Measurements from ENCODE around the gene NEK8. TPM values are rescaled to one million over a fixed set of nuclear protein-coding genes. Genes with fewer than 3 reads are reported as not detected.

NEK8 gene
- total and polyA plus RNA-seq, 2 of the 8 experiments (the other 6 are each of a cell fraction or from before 2014, with no cell fraction given) = 14.9 to 23.3 TPM

- H2BK12ac ChIP-seq (ENCODE audit: low read depth, low read length) = 0 out of 2 replicates have a peak overlapping the region, but pooled peaks have one; percentile 12
- peaks cover 6 to 16% of the 10 kb centered on the region in 2 experiments for H4K20me1 ChIP-seq (replicated peaks in 1 of 2; ENCODE audit: control insufficient read depth in 1 of 2, insufficient read depth in 2 of 2, low read length in 2 of 2)
- H3K79me2 ChIP-seq (ENCODE audit: control insufficient read depth in 1 of 2, insufficient read depth in 2 of 2, low read length in 2 of 2) = peaks cover 0 to 31% of the 10 kb centered on the region in 2 experiments; a peak in 2 of 4 replicates
- H3K9ac ChIP-seq (replicated peaks in 1 of 4; ENCODE audit: extremely low read depth in 1 of 4, low read depth in 3 of 4, low read length in 3 of 4) = peak overlapping the region; percentile 79 to 93 (median 90)
- H2AFZ ChIP-seq (ENCODE audit: low read length) = no peak overlapping the region
- peak overlapping the region; percentile 92 for H3K56ac ChIP-seq (replicated peaks; ENCODE audit: insufficient read length, low read depth, low read length)
- peak overlapping the region; percentile 99 for H4K91ac ChIP-seq (replicated peaks; ENCODE audit: insufficient read length, low read length)
- ChIA-PET CTCF (ENCODE audit: partially characterized antibody) (interaction anchor here (0.9 to 16.9 kb wide), 25 partner anchors 9 to 228 kb away, joined by 3 to 316 read pairs (median 9); partner anchors contain the start of genes DHRS13, FLOT2 and TRAF4), POLR2A (ENCODE audit: partially characterized antibody) (interaction anchor here (0.7 to 17.6 kb wide), 38 partner anchors 9 to 344 kb away, joined by 3 to 813 read pairs (median 4); partner anchors contain the start of genes ALDOC, BLTP2, DHRS13 and FAM222B)
- peak overlapping the region; percentile 72; the same call in 1 of the 2 replicates for H2BK15ac ChIP-seq (ENCODE audit: low read length)
- no peak for FAIRE-seq
- H3K23ac ChIP-seq (ENCODE audit: insufficient read length) = no peak overlapping the region
- H3K14ac ChIP-seq (ENCODE audit: insufficient read length) = peak overlapping the region; percentile 68
- H4K8ac ChIP-seq (ENCODE audit: extremely low read depth, insufficient read depth, low read length) = peak overlapping the region; percentile 84
- H3K4me1 ChIP-seq (replicated peaks in 1 of 4; ENCODE audit: control insufficient read depth in 3 of 4, insufficient read depth in 4 of 4, low read length in 3 of 4) = peaks cover 0 to 15% (median 6%) of the 10 kb centered on the region in 4 experiments; a peak in 6 of 7 replicates
- H2BK5ac ChIP-seq (ENCODE audit: low read depth, low read length) = peak overlapping the region; percentile 93
- peak overlapping the region; percentile 57 to 81 (median 72) for H3K4me3 ChIP-seq (ENCODE audit: extremely low read depth in 1 of 4, insufficient read depth in 2 of 4, low read depth in 3 of 4, low read length in 4 of 4)
- peak overlapping the region; percentile 93 for H4K5ac ChIP-seq (ENCODE audit: insufficient read length, low read depth, low read length)
- H2BK20ac ChIP-seq (ENCODE audit: low read length) = no peak overlapping the region
- peaks cover 19 to 44% (median 36%) of the 10 kb centered on the region in 4 experiments for H3K36me3 ChIP-seq (ENCODE audit: control insufficient read depth in 2 of 4, insufficient read depth in 4 of 4, low read length in 3 of 4)
- no peaks in the 10 kb centered on the region; the same call in 1 of the 2 replicates for H3K79me1 ChIP-seq (ENCODE audit: low read depth, low read length)
- H3K27ac ChIP-seq (ENCODE audit: low read depth, low read length) = peak overlapping the region; percentile 89
- peak overlapping the region; percentile 84 for H2BK120ac ChIP-seq (replicated peaks; ENCODE audit: low read depth, low read length)
- WGBS, 2 experiments (ENCODE audit: extremely low coverage in 1 of 2, insufficient coverage in 1 of 2, insufficient read length in 1 of 2, insufficient replicate concordance in 2 of 2, low coverage in 1 of 2, low lambda C conversion rate in 2 of 2, missing lambda C conversion rate in 1 of 2) = 3% methylated on average over 31 of the region's 45 CpGs; no CpG with 5 or more reads in 1 of the 2 experiments
- no peaks in the 10 kb centered on the region for H3K27me3 ChIP-seq (replicated peaks in 1 of 4; ENCODE audit: control insufficient read depth in 3 of 4, extremely low read depth in 1 of 4, insufficient read depth in 3 of 4, low read length in 3 of 4)
- peaks cover 17% of the 10 kb centered on the region; the same call in 1 of the 2 replicates for H3K23me2 ChIP-seq (ENCODE audit: low read depth, low read length)
- DNase-seq (ENCODE audit: low read depth in 1 of 2, low spot score in 2 of 2) = peak in 1 of 2 experiments; percentile 88
- H3K9me3 ChIP-seq (ENCODE audit: insufficient read depth in 2 of 2, low read depth in 1 of 2, low read length in 1 of 2) = no peaks in the 10 kb centered on the region
- H3K18ac ChIP-seq (ENCODE audit: extremely low read depth, low read length) = peak overlapping the region; percentile 98
- H3K4ac ChIP-seq (replicated peaks; ENCODE audit: insufficient read length, low read depth, low read length) = peak overlapping the region; percentile 97
- H3K4me2 ChIP-seq (ENCODE audit: insufficient read depth in 1 of 2, low read depth in 2 of 2, low read length in 2 of 2) = peak overlapping the region; percentile 85 to 95
- H2AK5ac ChIP-seq (ENCODE audit: low read depth, low read length) = peak overlapping the region; percentile 67; the same call in 1 of the 2 replicates
- TF ChIP-seq ASH2L (IDR thresholded peaks at IDR 0.05; ENCODE audit: low read length) (peak; percentile 11), POLR2AphosphoS5 (IDR thresholded peaks at IDR 0.05; ENCODE audit: low read depth, low read length) (peak; percentile 85), NANOG (IDR thresholded peaks at IDR 0.05; ENCODE audit: insufficient read depth, low read depth, low read length, poor library complexity, severe bottlenecking) (no peak), TBP (IDR thresholded peaks at IDR 0.05; ENCODE audit: low read depth, low read length) (peak; percentile 64; the same call in 1 of the 2 replicates), BACH1 (IDR thresholded peaks at IDR 0.05; ENCODE audit: low read length) (no peak), PHF8 (conservative IDR thresholded peaks at IDR 0.05; ENCODE audit: low read depth, low read length) (peak; percentile 93), MAX (IDR thresholded peaks at IDR 0.05) (peak; percentile 97), SAP30 (IDR thresholded peaks at IDR 0.05; ENCODE audit: insufficient read depth, insufficient replicate concordance, low read length) (peak; percentile 67), RBBP5 (IDR thresholded peaks at IDR 0.05; ENCODE audit: borderline replicate concordance, low read depth, low read length) (peak; percentile 45; the same call in 1 of the 2 replicates), RFX5 (IDR thresholded peaks at IDR 0.05; ENCODE audit: borderline replicate concordance, low read depth, low read length) (no peak), SIRT6 (IDR thresholded peaks at IDR 0.05; ENCODE audit: low read length) (no peak), EGR1 (IDR thresholded peaks at IDR 0.05; ENCODE audit: borderline replicate concordance, low read depth, low read length) (no peak)
Observed at GRCh38 chr17:28725660-28726225, 2.8 kb upstream of the NEK8 start.
